Stimulated activated naive CD8-positive, alpha-beta T cell treated with anti-CD3 and anti-CD28 coated beads, Interleukin-15, Interleukin-2, amounts not matched to agents 100 U/mL and 50 U/mL, for 24 hours (primary cell): ENCODE data around the gene TANK.
"Not testable (repeated sequence)": the region's sequence is repeated elsewhere in the genome, so short reads cannot be mapped to it uniquely, and the experiment has no call there.

Experiments used
- ATAC-seq: fragments of 150-1000 bp; cut with Tn5 transposase; one replicate; pipeline ENCODE4 v1.10.0; 2021
- DNase-seq: peaks from one replicate; pipeline ENCODE4 v3.0.0; 2021

TANK gene

GRCh38 chr2:161233858-161234431 is 73.7 kb downstream of the TANK start:
- DNase-seq = no peak

GRCh38 chr2:161234627-161235026 is 74.4 kb downstream of the TANK start:
- ATAC-seq (no peak), DNase-seq (no peak)

More at GRCh38 chr2:161233858-161234431, 73.7 kb downstream of the TANK start:
- ATAC-seq = no peak

- DNase-seq (peak; percentile 58), ATAC-seq (peak; percentile 48)
Observed at GRCh38 chr2:161237392-161238264, 77.4 kb downstream of the TANK start.

- DNase-seq (no peak), ATAC-seq (no peak)
Observed at GRCh38 chr2:161238265-161238559, 78.0 kb downstream of the TANK start.

- peak; percentile 65 for DNase-seq
- ATAC-seq = peak; percentile 67
Observed at GRCh38 chr2:161238560-161239325, 78.5 kb downstream of the TANK start.

GRCh38 chr2:161239326-161240109 is 79.3 kb downstream of the TANK start:
- ATAC-seq (no peak), DNase-seq (no peak)

- no peak for ATAC-seq
Observed at GRCh38 chr2:161241894-161242293, 81.7 kb downstream of the TANK start.

GRCh38 chr2:161243312-161243711 is 83.1 kb downstream of the TANK start:
- no peak for ATAC-seq
- DNase-seq = no peak

More at GRCh38 chr2:161241894-161242293, 81.7 kb downstream of the TANK start:
- DNase-seq = no peak

- ATAC-seq = peak; percentile 4
- DNase-seq = peak; percentile 27
Observed at GRCh38 chr2:161243905-161244304, 83.7 kb downstream of the TANK start.

GRCh38 chr2:161244387-161245260 is 84.4 kb downstream of the TANK start:
- ATAC-seq (peak; percentile 94), DNase-seq (peak; percentile 61)

- DNase-seq (no peak), ATAC-seq (no peak)
Observed at GRCh38 chr2:161245261-161245553, 85.0 kb downstream of the TANK start.

- ATAC-seq = no peak
- DNase-seq = no peak
Observed at GRCh38 chr2:161245671-161246070, 85.4 kb downstream of the TANK start.

GRCh38 chr2:161246281-161246680 is 86.1 kb downstream of the TANK start:
- ATAC-seq = no peak
- DNase-seq = no peak

GRCh38 chr2:161250864-161251436 is 90.7 kb downstream of the TANK start:
- DNase-seq = no peak
- ATAC-seq = peak; percentile 57

- DNase-seq (no peak), ATAC-seq (no peak)
Observed at GRCh38 chr2:161257123-161257952, 97.1 kb downstream of the TANK start.

- DNase-seq = no peak
- ATAC-seq = no peak
Observed at GRCh38 chr2:161265874-161266273, 105.6 kb downstream of the TANK start.

- DNase-seq = no peak
- ATAC-seq = no peak
Observed at GRCh38 chr2:161269111-161269510, 108.9 kb downstream of the TANK start.

GRCh38 chr2:161273038-161273760 is 113.0 kb downstream of the TANK start:
- DNase-seq = no peak
- peak; percentile 61 for ATAC-seq

- ATAC-seq, DNase-seq: not testable (repeated sequence)
Observed at GRCh38 chr2:161278564-161279229, 118.5 kb downstream of the TANK start.
